22Rv1 (cell line): ENCODE measurements around the gene KLHL34.

Experiments used
- H3K27ac ChIP-seq: fragments of 450-650 bp; 2 replicates; pipeline ENCODE4 v1.5.1; 2017
- ZFX ChIP-seq: fragments of 450-650 bp; IDR thresholded peaks from 2 replicates; pipeline ENCODE4 v1.6.1; 2017; ENCODE audit warnings: antibody characterized with exemption, borderline replicate concordance
- TF ChIP-seq, protein P1 (sequence below): fragments of 450-650 bp; IDR thresholded peaks from 2 replicates; pipeline ENCODE4 v1.5.1; 2017; ENCODE audit warnings: mild to moderate bottlenecking

KLHL34 gene

DNA sequence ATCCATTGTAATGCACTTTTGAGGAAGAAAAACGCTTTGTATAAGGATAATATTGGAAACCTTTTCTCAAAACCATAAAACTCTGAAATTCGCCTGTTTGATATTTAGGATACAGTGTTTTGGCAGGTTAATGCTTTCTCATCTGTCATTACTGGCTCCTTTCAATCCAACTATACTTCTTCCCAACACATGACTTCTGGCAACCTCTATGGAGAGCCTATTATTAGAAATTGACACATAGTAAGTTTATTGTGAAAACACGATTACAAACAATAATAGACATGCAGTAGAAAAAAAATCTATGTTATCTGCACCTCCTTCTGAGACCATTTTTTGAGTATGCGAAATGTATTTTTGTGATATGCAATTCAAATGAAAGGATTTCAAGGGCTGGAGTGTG, 4.6 kb upstream of the KLHL34 start:
- H3K27ac ChIP-seq, result no peak overlapping the region
- no peak for TF ChIP-seq ZFX
- TF ChIP-seq, protein P1, sequence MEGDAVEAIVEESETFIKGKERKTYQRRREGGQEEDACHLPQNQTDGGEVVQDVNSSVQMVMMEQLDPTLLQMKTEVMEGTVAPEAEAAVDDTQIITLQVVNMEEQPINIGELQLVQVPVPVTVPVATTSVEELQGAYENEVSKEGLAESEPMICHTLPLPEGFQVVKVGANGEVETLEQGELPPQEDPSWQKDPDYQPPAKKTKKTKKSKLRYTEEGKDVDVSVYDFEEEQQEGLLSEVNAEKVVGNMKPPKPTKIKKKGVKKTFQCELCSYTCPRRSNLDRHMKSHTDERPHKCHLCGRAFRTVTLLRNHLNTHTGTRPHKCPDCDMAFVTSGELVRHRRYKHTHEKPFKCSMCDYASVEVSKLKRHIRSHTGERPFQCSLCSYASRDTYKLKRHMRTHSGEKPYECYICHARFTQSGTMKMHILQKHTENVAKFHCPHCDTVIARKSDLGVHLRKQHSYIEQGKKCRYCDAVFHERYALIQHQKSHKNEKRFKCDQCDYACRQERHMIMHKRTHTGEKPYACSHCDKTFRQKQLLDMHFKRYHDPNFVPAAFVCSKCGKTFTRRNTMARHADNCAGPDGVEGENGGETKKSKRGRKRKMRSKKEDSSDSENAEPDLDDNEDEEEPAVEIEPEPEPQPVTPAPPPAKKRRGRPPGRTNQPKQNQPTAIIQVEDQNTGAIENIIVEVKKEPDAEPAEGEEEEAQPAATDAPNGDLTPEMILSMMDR, result no peak

DNA sequence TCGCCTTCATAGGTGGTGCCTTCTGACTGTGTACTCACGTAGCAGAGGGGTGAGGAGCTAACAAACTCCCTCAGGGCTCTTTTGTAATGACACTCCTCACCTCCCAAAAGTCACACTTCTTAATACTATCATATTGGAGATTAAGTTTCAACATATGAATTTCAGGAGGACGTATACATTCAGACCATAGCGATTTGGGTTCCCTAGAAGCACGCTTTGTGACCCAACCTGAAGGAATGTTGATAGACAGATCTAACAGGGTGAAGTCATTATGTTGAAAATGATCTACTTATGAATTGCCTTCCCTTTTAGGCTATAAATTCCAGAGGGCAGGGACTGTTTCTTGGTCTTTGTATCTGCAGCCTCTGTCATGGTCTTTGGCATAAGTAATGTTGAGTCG, 3.2 kb upstream of the KLHL34 start:
- no peak overlapping the region for H3K27ac ChIP-seq
- TF ChIP-seq, protein P1, result no peak
- no peak for TF ChIP-seq ZFX

DNA sequence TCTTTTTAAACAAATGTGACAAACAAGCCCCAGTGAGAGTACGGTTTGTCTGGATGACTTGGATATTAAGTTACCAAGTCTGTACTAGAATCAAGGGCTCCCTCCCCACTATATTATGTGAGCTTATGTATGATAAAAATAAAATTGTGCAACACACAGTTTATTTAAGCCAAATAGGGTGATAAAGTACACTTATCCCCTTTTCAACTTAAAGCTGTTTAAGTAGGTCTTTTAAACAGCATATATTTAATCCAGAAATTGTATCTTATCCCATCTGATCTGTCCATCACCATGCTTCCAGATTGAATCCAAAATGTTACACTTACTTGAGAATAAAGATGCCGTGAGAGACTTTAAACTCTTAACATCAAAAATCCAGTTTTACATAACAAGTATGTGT, 2.0 kb upstream of the KLHL34 start:
- no peak for TF ChIP-seq ZFX
- TF ChIP-seq, protein P1, result no peak
- no peak overlapping the region for H3K27ac ChIP-seq

DNA sequence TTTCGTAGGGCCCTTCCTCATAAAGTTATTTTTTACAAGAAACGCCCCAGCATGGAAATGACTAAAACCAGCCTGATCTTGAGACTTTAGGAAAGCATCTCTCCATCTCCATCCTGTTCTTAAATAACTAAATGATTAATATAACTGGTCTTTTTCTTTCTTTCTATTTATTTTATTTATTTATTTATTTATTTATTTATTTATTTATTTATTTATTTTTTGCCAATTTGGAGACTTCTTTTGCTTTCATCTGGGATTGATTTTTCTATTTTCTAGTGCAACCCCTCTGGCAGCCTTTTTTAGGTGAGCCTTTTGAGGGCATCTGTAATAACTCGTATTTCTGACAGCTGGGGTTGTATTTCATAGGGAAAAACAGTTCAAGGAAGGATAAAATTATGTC, 1.2 kb upstream of the KLHL34 start:
- H3K27ac ChIP-seq, result no peak overlapping the region
- no peak for TF ChIP-seq ZFX
- TF ChIP-seq, protein P1, result no peak

DNA sequence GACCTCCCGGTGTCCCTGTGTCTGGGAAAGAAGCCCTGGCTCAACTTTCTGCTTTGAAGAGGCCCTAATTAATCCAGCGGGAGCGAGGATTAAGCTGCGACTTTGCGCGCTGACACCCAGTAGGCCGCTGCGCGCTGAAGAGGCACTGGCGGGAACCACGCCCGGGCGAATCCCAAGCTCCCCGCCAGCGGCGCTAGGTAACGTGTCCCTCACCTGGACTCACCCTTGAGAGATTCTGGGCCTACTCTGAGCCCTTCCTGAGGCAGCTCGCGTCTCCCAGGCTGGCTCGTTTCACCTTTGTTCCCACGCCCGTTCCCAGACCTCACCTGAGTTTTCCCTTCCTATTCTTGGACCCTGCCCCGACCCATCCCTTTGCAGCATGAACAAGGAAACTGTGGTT, 616 bp upstream of the KLHL34 start:
- no peak for TF ChIP-seq ZFX
- TF ChIP-seq, protein P1, result no peak
- no peak overlapping the region for H3K27ac ChIP-seq

DNA sequence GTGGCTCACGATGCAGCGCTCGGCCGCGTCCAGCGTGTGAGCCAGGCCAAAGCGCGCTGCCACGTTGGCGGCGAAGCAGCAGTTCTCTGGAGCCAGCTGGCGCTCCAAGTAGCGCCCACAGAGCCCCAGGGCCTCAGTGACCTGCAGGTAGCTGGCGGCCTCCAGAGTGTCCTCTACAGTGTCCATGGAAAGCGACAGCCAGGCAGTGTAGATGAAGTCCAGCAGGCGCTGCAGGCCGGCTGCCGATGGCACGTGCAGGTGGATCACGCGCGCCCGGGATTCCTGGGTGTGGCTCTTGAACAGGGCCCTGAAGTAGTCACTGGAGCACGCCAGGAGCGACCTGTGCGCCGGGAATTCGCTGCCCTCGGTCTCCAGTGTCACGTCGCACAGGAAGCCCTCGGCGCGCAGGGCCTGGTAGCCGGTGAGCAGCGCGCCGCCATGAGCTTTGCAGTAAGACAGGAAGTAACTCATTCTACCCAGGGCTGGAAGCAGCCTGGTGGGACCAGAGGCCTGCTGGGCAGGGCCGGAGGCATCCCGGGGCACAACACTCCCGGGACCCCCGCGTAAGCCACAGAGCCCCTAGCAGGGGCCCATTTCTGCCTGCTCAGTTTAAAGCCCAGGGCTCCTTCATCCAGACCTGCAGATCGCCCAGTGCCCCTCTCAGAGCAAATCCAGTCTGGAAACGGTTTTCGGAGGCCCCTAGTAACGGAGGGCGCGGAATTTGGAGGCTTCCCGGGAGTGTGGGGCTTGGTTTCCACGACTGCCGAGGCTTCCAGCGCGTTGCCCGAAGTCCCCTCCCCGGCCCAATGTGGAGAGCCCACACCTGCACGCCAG, 595 bp downstream of the KLHL34 start:
- TF ChIP-seq, protein P1, result no peak
- TF ChIP-seq ZFX, result no peak

DNA sequence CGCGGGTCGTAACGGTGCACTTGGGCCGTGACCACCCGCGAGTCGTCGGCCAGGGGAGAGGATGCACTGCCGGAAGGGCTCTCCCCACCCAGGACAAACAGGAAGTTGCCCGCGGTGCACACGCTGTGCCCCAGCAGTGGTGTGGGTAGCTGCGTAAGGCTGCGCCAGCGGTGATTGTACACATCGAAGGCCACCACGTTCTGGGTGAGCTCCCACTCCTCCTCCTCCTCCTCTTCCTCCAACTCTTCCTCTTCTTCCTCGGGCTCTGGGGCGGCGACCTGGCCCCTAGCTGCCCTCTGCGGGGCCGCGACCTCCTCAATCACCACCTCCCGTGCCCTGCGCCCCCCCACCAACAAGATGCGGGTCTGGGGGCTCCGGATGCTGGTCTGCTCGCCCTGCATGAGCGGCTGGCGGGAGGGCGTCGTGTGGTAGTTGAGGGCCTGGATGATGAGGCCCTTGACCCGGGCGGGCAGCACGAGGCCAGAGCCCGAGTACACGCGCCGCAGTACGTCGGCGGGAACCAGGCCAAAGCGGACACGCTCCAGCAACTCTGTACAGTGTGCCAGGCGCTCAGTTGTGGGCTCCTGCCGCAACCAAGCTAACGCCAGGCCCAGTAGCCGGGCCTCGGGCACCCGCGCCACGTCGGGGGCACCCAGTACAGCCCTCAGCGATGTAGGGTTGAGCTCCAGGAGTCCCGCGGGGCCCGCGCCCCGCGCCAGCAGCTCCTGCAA, 1.4 kb downstream of the KLHL34 start:
- TF ChIP-seq, protein P1, result no peak
- no peak for TF ChIP-seq ZFX
- H3K27ac ChIP-seq, result no peak overlapping the region

More for the DNA sequence above, 595 bp downstream of the KLHL34 start:
- no peak overlapping the region for H3K27ac ChIP-seq
